Neural cell (in vitro differentiated cells): ENCODE data around the gene ZNF837. TPM values are rescaled to one million over a fixed set of nuclear protein-coding genes. Genes with fewer than 3 reads are reported as not detected.

Experiments
- H2AFZ ChIP-seq: fragments of 200-600, 300-800 bp; sonication (generic), shearing (Covaris generic); 2 replicates; pipeline ENCODE4 v1.6.0; 2014; ENCODE audit warnings: low read depth, mild to moderate bottlenecking, antibody characterized with exemption, low read length, moderate library complexity
- H3F3A ChIP-seq: fragments of 200-600 bp; shearing (Covaris generic); 2 replicates; pipeline ENCODE4 v1.6.1; 2016; ENCODE audit warnings: mild to moderate bottlenecking, moderate library complexity, mixed read lengths, antibody characterized with exemption, low read length; ENCODE audit not compliant: insufficient read depth, poor library complexity, severe bottlenecking
- H3K27ac ChIP-seq: fragments of 200-600, 300-800 bp; sonication (generic), shearing (Covaris generic); 2 replicates; pipeline ENCODE4 v1.5.1; 2014; ENCODE audit warnings: mild to moderate bottlenecking, low read length, moderate library complexity
- H3K27me3 ChIP-seq: fragments of 300-800, 200-600 bp; sonication (generic), shearing (Covaris generic); 2 replicates; pipeline ENCODE4 v1.6.0; 2014; ENCODE audit warnings: mild to moderate bottlenecking, low read depth, low read length, moderate library complexity; ENCODE audit not compliant: insufficient read depth
- H3K36me3 ChIP-seq: fragments of 300-800, 200-600 bp; sonication (generic), shearing (Covaris generic); 2 replicates; pipeline ENCODE4 v1.5.1; 2014; ENCODE audit warnings: mild to moderate bottlenecking, antibody characterized with exemption, low read length, moderate library complexity; ENCODE audit not compliant: insufficient read depth
- H3K4me2 ChIP-seq: fragments of 300-800, 200-600 bp; sonication (generic), shearing (Covaris generic); 2 replicates; pipeline ENCODE4 v1.6.0; 2014; ENCODE audit warnings: mild to moderate bottlenecking, low read length
- H3K4me3 ChIP-seq: fragments of 300-800, 200-600 bp; sonication (generic), shearing (Covaris generic); 2 replicates; pipeline ENCODE4 v1.5.1; 2014; ENCODE audit warnings: mild to moderate bottlenecking, low read length, moderate library complexity
- H3K79me2 ChIP-seq: fragments of 200-600 bp; shearing (Covaris generic); replicated peaks from 2 replicates; pipeline ENCODE4 v1.6.0; 2014; ENCODE audit warnings: mild to moderate bottlenecking, low read length, moderate library complexity; ENCODE audit not compliant: insufficient read depth
- H3K9ac ChIP-seq: fragments of 300-800, 200-600 bp; sonication (generic), shearing (Covaris generic); 2 replicates; pipeline ENCODE4 v1.6.1; 2016; ENCODE audit warnings: mild to moderate bottlenecking, low read length, mixed read lengths
- H3K9me2 ChIP-seq: fragments of 200-600 bp; shearing (Covaris generic); 2 replicates; pipeline ENCODE4 v1.6.1; 2016; ENCODE audit warnings: mild to moderate bottlenecking, low read length, mixed read lengths; ENCODE audit not compliant: insufficient read depth
- H3K9me3 ChIP-seq: fragments of 200-600, 300-800 bp; sonication (generic), shearing (Covaris generic); 2 replicates; pipeline ENCODE4 v1.6.1; 2016; ENCODE audit warnings: mild to moderate bottlenecking, mixed run types, low read length, moderate library complexity, mixed read lengths
- H4K20me1 ChIP-seq: fragments of 200-600 bp; shearing (Covaris generic); 2 replicates; pipeline ENCODE4 v1.6.1; 2016; ENCODE audit warnings: mild to moderate bottlenecking, mixed run types; ENCODE audit not compliant: insufficient read depth
- EP300 ChIP-seq: fragments of 450-650 bp; conservative IDR thresholded peaks from 2 replicates; pipeline ENCODE4 v1.6.1; 2014; ENCODE audit warnings: antibody characterized with exemption, mild to moderate bottlenecking, moderate library complexity; ENCODE audit not compliant: poor library complexity, severe bottlenecking
- EZH2 ChIP-seq: fragments of 200-600, 300-800 bp; shearing (Covaris generic), sonication (generic); IDR thresholded peaks from 2 replicates; pipeline ENCODE4 v1.6.1; 2014; ENCODE audit warnings: antibody characterized with exemption, low read length, borderline replicate concordance, mild to moderate bottlenecking; ENCODE audit not compliant: insufficient read depth, poor library complexity, severe bottlenecking
- MXI1 ChIP-seq: fragments of 450-650 bp; conservative IDR thresholded peaks from 2 replicates; pipeline ENCODE4 v1.6.1; 2014; ENCODE audit warnings: antibody characterized with exemption, mild to moderate bottlenecking; ENCODE audit not compliant: poor library complexity, severe bottlenecking
- POLR2AphosphoS5 ChIP-seq: IDR thresholded peaks from 2 replicates; pipeline ENCODE4 v1.6.1; 2012
- RAD21 ChIP-seq: fragments of 450-650 bp; conservative IDR thresholded peaks from 2 replicates; pipeline ENCODE4 v1.6.1; 2014; ENCODE audit warnings: antibody characterized with exemption, mild to moderate bottlenecking, moderate library complexity
- REST ChIP-seq: IDR thresholded peaks from 2 replicates; pipeline ENCODE4 v1.6.1; 2012; ENCODE audit warnings: borderline replicate concordance
- TAF1 ChIP-seq: IDR thresholded peaks from 2 replicates; pipeline ENCODE4 v1.6.1; 2012; ENCODE audit warnings: low read depth
- polyA plus RNA-seq: library from polyadenylated mRNA; depleted of rRNA; stranded (reverse); fragments of >200 nt; gene quantifications from 2 replicates; pipeline ENCODE4 v1.2.3, GENCODE V29; 2014
- TF ChIP-seq, protein P1 (sequence below): fragments of 450-650 bp; IDR thresholded peaks from 2 replicates; pipeline ENCODE4 v1.5.1; 2014; ENCODE audit warnings: antibody characterized with exemption, mild to moderate bottlenecking, moderate library complexity; ENCODE audit not compliant: poor library complexity, severe bottlenecking

Gene ZNF837
- polyA plus RNA-seq, 1 donor from 2014 or later = 4.5 TPM

DNA sequence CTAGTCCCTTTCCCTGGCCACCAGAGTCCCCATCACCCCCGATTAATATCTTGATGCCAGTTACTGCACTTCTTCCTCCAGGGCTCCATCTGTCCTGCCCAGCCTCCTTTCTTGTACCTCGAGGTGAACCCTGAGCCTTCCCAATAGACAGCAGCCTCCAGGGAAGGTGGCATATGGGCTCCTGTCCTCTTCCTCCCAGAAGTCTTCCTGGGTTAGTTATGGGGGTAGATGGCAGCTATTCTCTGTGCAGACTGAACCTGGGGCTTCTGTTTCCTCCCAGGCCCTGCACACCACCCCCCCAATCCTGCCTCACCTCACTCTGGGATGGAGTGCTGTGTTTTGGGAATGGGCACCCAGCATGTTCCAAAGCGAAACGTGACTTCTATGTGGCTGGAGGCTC, 17.3 kb upstream of the ZNF837 start:
- H4K20me1 ChIP-seq = no peaks in the 10 kb centered on the region
- no peak overlapping the region for H3K4me3 ChIP-seq
- peaks cover 12% of the 10 kb centered on the region for H3K79me2 ChIP-seq
- H3K9ac ChIP-seq = no peak overlapping the region
- no peak overlapping the region for H2AFZ ChIP-seq
- H3K27me3 ChIP-seq = no peaks in the 10 kb centered on the region
- H3F3A ChIP-seq = no peaks in the 10 kb centered on the region
- no peaks in the 10 kb centered on the region for H3K36me3 ChIP-seq
- no peak for TF ChIP-seq MXI1
- TF ChIP-seq, protein P1, sequence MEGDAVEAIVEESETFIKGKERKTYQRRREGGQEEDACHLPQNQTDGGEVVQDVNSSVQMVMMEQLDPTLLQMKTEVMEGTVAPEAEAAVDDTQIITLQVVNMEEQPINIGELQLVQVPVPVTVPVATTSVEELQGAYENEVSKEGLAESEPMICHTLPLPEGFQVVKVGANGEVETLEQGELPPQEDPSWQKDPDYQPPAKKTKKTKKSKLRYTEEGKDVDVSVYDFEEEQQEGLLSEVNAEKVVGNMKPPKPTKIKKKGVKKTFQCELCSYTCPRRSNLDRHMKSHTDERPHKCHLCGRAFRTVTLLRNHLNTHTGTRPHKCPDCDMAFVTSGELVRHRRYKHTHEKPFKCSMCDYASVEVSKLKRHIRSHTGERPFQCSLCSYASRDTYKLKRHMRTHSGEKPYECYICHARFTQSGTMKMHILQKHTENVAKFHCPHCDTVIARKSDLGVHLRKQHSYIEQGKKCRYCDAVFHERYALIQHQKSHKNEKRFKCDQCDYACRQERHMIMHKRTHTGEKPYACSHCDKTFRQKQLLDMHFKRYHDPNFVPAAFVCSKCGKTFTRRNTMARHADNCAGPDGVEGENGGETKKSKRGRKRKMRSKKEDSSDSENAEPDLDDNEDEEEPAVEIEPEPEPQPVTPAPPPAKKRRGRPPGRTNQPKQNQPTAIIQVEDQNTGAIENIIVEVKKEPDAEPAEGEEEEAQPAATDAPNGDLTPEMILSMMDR = no peak
- no peak for TF ChIP-seq RAD21
- no peak for TF ChIP-seq TAF1
- no peak for TF ChIP-seq POLR2AphosphoS5
- no peak for TF ChIP-seq EP300
- no peak for TF ChIP-seq EZH2
- TF ChIP-seq REST = no peak
- H3K27ac ChIP-seq = no peak overlapping the region
- no peaks in the 10 kb centered on the region for H3K9me3 ChIP-seq
- H3K9me2 ChIP-seq = no peaks in the 10 kb centered on the region
- H3K4me2 ChIP-seq = no peak overlapping the region

- Histone ChIP-seq H4K20me1 (no peaks in the 10 kb centered on the region), H3K36me3 (no peaks in the 10 kb centered on the region), H3K9me2 (no peaks in the 10 kb centered on the region), H3K4me2 (no peak overlapping the region), H3K9me3 (no peaks in the 10 kb centered on the region), H3K4me3 (no peak overlapping the region), H2AFZ (no peak overlapping the region), H3K27me3 (no peaks in the 10 kb centered on the region), H3K27ac (no peak overlapping the region), H3F3A (no peaks in the 10 kb centered on the region), H3K9ac (no peak overlapping the region), H3K79me2 (peaks cover 12% of the 10 kb centered on the region)
- no peak for TF ChIP-seq POLR2AphosphoS5
- TF ChIP-seq, protein P1 = no peak
- no peak for TF ChIP-seq RAD21
Measured at GRCh38 chr19:58397533-58398037, 16.8 kb upstream of the ZNF837 start.
